Rectal smooth muscle tissue (tissue), 1 donor: ENCODE data around the gene SETBP1.

Experiments
- H3K27ac ChIP-seq: one replicate; pipeline ENCODE4 v1.7.0; 2013; ENCODE audit warnings: low read depth, low read length, inconsistent platforms
- H3K27me3 ChIP-seq: one replicate; pipeline ENCODE4 v1.7.0; 2013; ENCODE audit warnings: low read length; ENCODE audit not compliant: control insufficient read depth, insufficient read depth
- H3K36me3 ChIP-seq: one replicate; pipeline ENCODE4 v1.7.0; 2013; ENCODE audit warnings: low read length; ENCODE audit not compliant: control insufficient read depth, insufficient read depth
- H3K4me1 ChIP-seq: one replicate; pipeline ENCODE4 v1.7.0; 2013; ENCODE audit warnings: low read length; ENCODE audit not compliant: control insufficient read depth, insufficient read depth
- H3K4me3 ChIP-seq: one replicate; pipeline ENCODE4 v1.7.0; 2013; ENCODE audit warnings: low read length
- H3K9ac ChIP-seq: one replicate; pipeline ENCODE4 v1.7.0; 2013; ENCODE audit warnings: low read length

Gene SETBP1

GRCh38 chr18:44781886-44782285 is 101.2 kb downstream of the SETBP1 start:
- Histone ChIP-seq H3K27ac (no peak overlapping the region), H3K27me3 (no peaks in the 10 kb centered on the region), H3K36me3 (no peaks in the 10 kb centered on the region), H3K4me1 (peaks cover 31% of the 10 kb centered on the region), H3K9ac (no peak overlapping the region), H3K4me3 (no peak overlapping the region)

DNA sequence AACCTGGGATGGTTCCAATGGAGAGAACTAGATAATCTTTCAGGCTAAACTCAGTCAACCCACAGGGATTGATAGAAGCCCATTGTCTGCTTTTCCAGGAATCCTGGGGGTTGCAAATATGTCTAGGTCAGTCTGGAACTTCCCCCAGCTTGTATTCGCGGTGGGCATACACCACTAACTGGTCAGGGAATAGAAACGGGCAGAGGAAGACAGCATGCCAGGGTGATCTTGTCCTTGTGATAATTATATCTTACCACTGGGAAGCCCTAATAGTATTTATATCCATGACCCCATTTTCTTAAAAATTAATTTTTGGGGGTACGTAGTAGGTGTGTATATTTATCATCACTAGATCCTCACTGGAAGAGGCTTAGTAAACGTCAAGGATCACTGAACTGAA is 101.9 kb downstream of the SETBP1 start:
- Histone ChIP-seq H3K36me3 (no peaks in the 10 kb centered on the region), H3K4me3 (no peak overlapping the region), H3K9ac (no peak overlapping the region), H3K27ac (no peak overlapping the region), H3K27me3 (no peaks in the 10 kb centered on the region), H3K4me1 (peaks cover 25% of the 10 kb centered on the region)

DNA sequence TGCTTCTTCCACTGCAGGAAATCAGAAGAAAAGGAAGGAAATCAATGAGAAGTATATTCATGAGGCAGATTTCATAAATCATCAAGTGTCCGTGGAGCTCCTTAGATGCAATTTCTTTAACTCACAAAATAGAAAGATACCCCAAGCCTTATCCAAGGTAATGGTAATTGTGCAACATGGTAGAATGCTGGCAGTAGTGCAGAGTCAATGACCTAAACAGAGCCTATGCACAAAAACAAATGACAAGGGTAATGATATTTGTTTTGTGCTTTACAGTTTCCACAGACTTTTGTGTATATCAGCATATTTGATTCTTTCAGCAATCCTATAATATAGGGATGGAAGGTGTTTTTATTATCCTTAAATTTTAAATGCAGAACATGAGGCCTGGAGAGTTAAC is 102.7 kb downstream of the SETBP1 start:
- no peaks in the 10 kb centered on the region for H3K27me3 ChIP-seq
- H3K4me1 ChIP-seq: peaks cover 26% of the 10 kb centered on the region
- no peak overlapping the region for H3K4me3 ChIP-seq
- no peak overlapping the region for H3K27ac ChIP-seq
- H3K36me3 ChIP-seq: no peaks in the 10 kb centered on the region
- no peak overlapping the region for H3K9ac ChIP-seq

DNA sequence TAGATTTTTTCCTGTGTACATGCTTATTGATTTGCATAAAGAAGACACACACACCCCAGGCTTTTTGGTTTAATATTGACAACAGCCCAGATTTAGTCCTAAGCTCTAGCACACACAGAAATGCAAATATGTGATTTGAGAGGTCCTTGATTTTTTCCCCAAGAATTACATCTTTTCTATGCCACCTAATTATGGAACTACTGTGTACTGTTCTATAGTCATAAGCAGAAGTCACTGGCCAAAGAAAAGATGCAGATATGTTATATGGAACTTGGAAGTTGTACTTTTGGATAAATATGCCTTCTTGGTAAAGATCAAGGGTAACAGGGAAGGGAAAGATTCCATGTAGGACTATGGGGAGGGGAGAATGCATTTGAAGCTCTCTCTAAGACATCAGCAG is 105.6 kb downstream of the SETBP1 start:
- Histone ChIP-seq H3K27me3 (no peaks in the 10 kb centered on the region), H3K36me3 (no peaks in the 10 kb centered on the region), H3K4me3 (no peak overlapping the region), H3K9ac (no peak overlapping the region), H3K27ac (no peak overlapping the region), H3K4me1 (peaks cover 34% of the 10 kb centered on the region)

- H3K4me3 ChIP-seq: no peak overlapping the region
- H3K27ac ChIP-seq: no peak overlapping the region
- H3K9ac ChIP-seq: no peak overlapping the region
- H3K36me3 ChIP-seq: no peaks in the 10 kb centered on the region
- no peaks in the 10 kb centered on the region for H3K27me3 ChIP-seq
- peaks cover 38% of the 10 kb centered on the region for H3K4me1 ChIP-seq
Observed at GRCh38 chr18:44786688-44787087, 106.0 kb downstream of the SETBP1 start.

DNA sequence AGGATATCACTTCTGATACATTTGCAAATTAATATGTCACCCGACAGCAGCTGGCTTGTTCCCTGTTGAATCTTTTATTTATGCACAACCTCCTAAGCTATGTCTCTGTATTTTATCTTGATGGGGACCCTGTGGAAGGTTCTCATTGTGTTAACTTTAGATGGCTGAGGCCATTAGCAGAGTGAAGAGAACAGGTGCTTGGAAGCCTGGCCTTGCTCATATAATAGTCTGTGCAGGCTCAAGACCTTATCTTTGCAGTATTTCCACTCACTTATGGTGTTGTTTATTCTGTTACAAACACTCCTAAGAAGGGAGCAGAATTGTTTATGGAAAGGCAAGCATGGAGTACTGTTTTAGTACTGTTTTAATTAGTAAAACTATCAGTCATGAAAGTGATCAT is 107.6 kb downstream of the SETBP1 start:
- Histone ChIP-seq H3K4me1 (peaks cover 53% of the 10 kb centered on the region), H3K36me3 (no peaks in the 10 kb centered on the region), H3K27me3 (no peaks in the 10 kb centered on the region), H3K9ac (no peak overlapping the region), H3K4me3 (no peak overlapping the region), H3K27ac (peak overlapping the region; percentile 78)

GRCh38 chr18:44789710-44790109 is 109.0 kb downstream of the SETBP1 start:
- H3K27ac ChIP-seq: peak overlapping the region; percentile 93
- peak overlapping the region; percentile 16 for H3K4me3 ChIP-seq
- H3K9ac ChIP-seq: no peak overlapping the region
- peaks cover 57% of the 10 kb centered on the region for H3K4me1 ChIP-seq
- no peaks in the 10 kb centered on the region for H3K27me3 ChIP-seq
- no peaks in the 10 kb centered on the region for H3K36me3 ChIP-seq

DNA sequence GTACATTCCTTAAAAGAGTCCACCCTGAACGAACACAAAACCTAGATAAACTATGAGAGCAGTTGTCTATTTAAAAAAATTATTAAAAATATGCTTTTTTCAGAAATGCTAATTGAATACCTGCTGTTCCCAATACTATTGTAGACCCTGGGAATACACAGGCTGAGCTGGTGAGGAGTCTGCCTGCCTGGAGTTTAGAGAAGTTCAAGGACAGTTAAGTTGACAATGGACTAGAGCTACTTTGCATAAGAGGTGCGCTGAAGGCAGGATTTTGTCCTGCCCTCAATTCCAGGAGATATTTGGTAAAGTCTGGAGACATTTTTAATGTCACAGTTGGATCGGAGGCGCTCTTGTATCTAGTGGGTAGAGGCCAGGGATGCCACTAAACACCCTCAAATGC is 110.2 kb downstream of the SETBP1 start:
- Histone ChIP-seq H3K4me3 (no peak overlapping the region), H3K27ac (peak overlapping the region; percentile 93), H3K9ac (peak overlapping the region; percentile 2), H3K36me3 (no peaks in the 10 kb centered on the region), H3K27me3 (no peaks in the 10 kb centered on the region), H3K4me1 (peaks cover 57% of the 10 kb centered on the region)

GRCh38 chr18:44791520-44791919 is 110.8 kb downstream of the SETBP1 start:
- Histone ChIP-seq H3K27ac (peak overlapping the region; percentile 93), H3K4me3 (no peak overlapping the region), H3K9ac (no peak overlapping the region), H3K27me3 (no peaks in the 10 kb centered on the region), H3K4me1 (peaks cover 54% of the 10 kb centered on the region), H3K36me3 (no peaks in the 10 kb centered on the region)

- Histone ChIP-seq H3K27me3 (no peaks in the 10 kb centered on the region), H3K9ac (no peak overlapping the region)
Observed at GRCh38 chr18:44792456-44793061, 111.9 kb downstream of the SETBP1 start.

DNA sequence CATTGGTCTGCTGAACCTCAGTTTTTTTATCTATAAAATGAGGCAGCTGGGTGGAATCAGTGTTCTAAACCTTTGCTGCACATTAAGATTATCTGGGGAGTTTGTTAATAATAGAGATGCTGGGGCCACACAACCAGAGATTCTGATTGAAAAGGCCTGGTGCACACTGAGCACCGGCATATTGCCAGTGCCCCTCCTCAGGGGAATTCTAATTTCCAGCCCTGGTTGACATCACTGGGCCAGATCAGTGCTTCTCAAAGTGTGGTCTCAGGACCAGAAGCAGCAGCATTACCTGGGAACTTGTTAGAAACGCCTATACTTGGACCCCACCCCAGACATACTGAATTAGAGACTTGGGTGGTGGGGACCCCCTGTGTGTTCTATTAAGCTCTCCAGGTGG is 112.5 kb downstream of the SETBP1 start:
- H3K4me3 ChIP-seq: no peak overlapping the region
- H3K27ac ChIP-seq: peak overlapping the region; percentile 93
- no peak overlapping the region for H3K9ac ChIP-seq
- H3K27me3 ChIP-seq: no peaks in the 10 kb centered on the region
- H3K36me3 ChIP-seq: no peaks in the 10 kb centered on the region
- peaks cover 50% of the 10 kb centered on the region for H3K4me1 ChIP-seq

More at GRCh38 chr18:44792456-44793061, 111.9 kb downstream of the SETBP1 start:
- H3K36me3 ChIP-seq: no peaks in the 10 kb centered on the region
- peak overlapping the region; percentile 28 for H3K4me3 ChIP-seq
- H3K27ac ChIP-seq: peak overlapping the region; percentile 93
- H3K4me1 ChIP-seq: peaks cover 54% of the 10 kb centered on the region

DNA sequence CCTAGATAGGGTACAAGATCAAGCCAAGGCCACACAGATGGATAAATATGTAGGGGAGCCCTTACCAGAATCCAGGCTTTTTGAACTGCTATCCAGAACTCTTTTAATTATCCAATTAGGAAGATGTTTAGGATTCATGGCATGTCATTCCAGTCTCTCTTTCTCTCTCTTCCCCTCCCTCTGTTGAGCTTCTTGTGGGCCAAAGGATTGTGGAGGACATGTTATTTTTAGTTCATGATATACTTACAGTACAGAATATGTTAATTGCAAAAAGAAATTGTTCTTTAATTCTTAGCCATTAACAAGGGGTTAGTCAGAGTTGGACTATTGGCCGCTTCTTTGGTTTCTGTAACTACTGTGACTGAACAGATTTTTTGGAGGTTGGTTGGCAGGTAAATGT is 113.0 kb downstream of the SETBP1 start:
- Histone ChIP-seq H3K27ac (no peak overlapping the region), H3K4me1 (peaks cover 45% of the 10 kb centered on the region), H3K27me3 (no peaks in the 10 kb centered on the region), H3K4me3 (no peak overlapping the region), H3K36me3 (no peaks in the 10 kb centered on the region), H3K9ac (no peak overlapping the region)

- no peak overlapping the region for H3K27ac ChIP-seq
- H3K9ac ChIP-seq: no peak overlapping the region
- peaks cover 31% of the 10 kb centered on the region for H3K4me1 ChIP-seq
- no peaks in the 10 kb centered on the region for H3K27me3 ChIP-seq
- no peak overlapping the region for H3K4me3 ChIP-seq
- H3K36me3 ChIP-seq: no peaks in the 10 kb centered on the region
Observed at GRCh38 chr18:44795241-44795640, 114.6 kb downstream of the SETBP1 start.
